Mesodermal cell (in vitro differentiated cells): ENCODE measurements around the gene DNAJC4.

ENCODE experiments used
- H3K27ac ChIP-seq: 2 replicates; pipeline ENCODE4 v1.7.0; 2013; ENCODE audit warnings: mild to moderate bottlenecking, low read depth, low read length, moderate library complexity; ENCODE audit not compliant: severe bottlenecking
- H3K36me3 ChIP-seq: 2 replicates; pipeline ENCODE4 v1.7.1; 2013; ENCODE audit warnings: mild to moderate bottlenecking, low read length, moderate library complexity; ENCODE audit not compliant: control insufficient read depth, insufficient read depth
- H3K4me1 ChIP-seq: one replicate; pipeline ENCODE4 v1.7.1; 2013; ENCODE audit warnings: mild to moderate bottlenecking, low read length; ENCODE audit not compliant: insufficient read depth, control insufficient read depth, poor library complexity, severe bottlenecking
- H3K4me3 ChIP-seq: 2 replicates; pipeline ENCODE4 v1.7.0; 2013; ENCODE audit warnings: low read length, control low read depth, mild to moderate bottlenecking; ENCODE audit not compliant: insufficient read depth, poor library complexity, severe bottlenecking; ENCODE audit errors: extremely low read depth
- H3K9me3 ChIP-seq: 2 replicates; pipeline ENCODE4 v1.7.1; 2013; ENCODE audit warnings: mild to moderate bottlenecking, low read length, moderate library complexity; ENCODE audit not compliant: control insufficient read depth
- WGBS, 2 experiments: methylation state at CpG; one replicate each; pipeline ENCODE4 v1.1.5; 2013; ENCODE audit warnings: missing lambda C conversion rate in 2 of 2; ENCODE audit not compliant: insufficient coverage in 2 of 2; 5-methylcytosine and 5-hydroxymethylcytosine counted together

Gene DNAJC4

DNA sequence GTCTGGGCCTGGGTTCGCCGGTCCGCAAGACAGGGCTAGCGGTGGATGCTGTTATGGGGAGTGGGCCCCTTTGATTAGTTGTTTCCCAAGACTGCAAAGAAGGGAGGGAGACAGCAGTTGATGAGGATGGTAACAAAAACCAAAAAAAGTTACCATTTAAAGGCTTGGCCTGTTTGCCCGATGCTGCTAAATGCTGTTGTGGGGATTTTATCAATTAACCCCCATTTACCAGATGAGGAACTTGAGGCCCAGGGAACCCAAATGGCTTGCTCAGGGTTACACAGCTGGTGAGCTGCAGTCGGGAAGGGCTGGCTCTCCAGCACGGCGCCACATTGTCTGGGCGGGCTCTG is 7.7 kb upstream of the DNAJC4 start:
- Histone ChIP-seq H3K36me3 (peaks cover 29% of the 10 kb centered on the region), H3K9me3 (no peaks in the 10 kb centered on the region), H3K4me3 (no peak overlapping the region)

GRCh38 chr11:64223001-64223651 is 7.2 kb upstream of the DNAJC4 start:
- no peak overlapping the region for H3K27ac ChIP-seq
- no peak overlapping the region for H3K4me3 ChIP-seq
- peaks cover 29% of the 10 kb centered on the region for H3K36me3 ChIP-seq
- 96 to 97% methylated on average over 22 to 23 of the region's 24 CpGs for WGBS, 2 experiments
- H3K4me1 ChIP-seq: peaks cover 11% of the 10 kb centered on the region
- no peaks in the 10 kb centered on the region for H3K9me3 ChIP-seq

More for the DNA sequence above, 7.7 kb upstream of the DNAJC4 start:
- 97 to 98% methylated on average over 8 of the region's 9 CpGs for WGBS, 2 experiments
- H3K4me1 ChIP-seq: peaks cover 11% of the 10 kb centered on the region
- H3K27ac ChIP-seq: no peak overlapping the region

GRCh38 chr11:64224151-64224890 is 6.0 kb upstream of the DNAJC4 start:
- no peak overlapping the region for H3K27ac ChIP-seq
- H3K4me3 ChIP-seq: no peak overlapping the region
- 93 to 96% methylated on average over 16 to 17 of the region's 17 CpGs for WGBS, 2 experiments
- H3K36me3 ChIP-seq: peaks cover 31% of the 10 kb centered on the region
- peaks cover 11% of the 10 kb centered on the region for H3K4me1 ChIP-seq
- no peaks in the 10 kb centered on the region for H3K9me3 ChIP-seq

- Histone ChIP-seq H3K27ac (peak overlapping the region; percentile 37), H3K4me3 (peak overlapping the region; percentile 60)
Observed at GRCh38 chr11:64224891-64225607, 5.3 kb upstream of the DNAJC4 start.

DNA sequence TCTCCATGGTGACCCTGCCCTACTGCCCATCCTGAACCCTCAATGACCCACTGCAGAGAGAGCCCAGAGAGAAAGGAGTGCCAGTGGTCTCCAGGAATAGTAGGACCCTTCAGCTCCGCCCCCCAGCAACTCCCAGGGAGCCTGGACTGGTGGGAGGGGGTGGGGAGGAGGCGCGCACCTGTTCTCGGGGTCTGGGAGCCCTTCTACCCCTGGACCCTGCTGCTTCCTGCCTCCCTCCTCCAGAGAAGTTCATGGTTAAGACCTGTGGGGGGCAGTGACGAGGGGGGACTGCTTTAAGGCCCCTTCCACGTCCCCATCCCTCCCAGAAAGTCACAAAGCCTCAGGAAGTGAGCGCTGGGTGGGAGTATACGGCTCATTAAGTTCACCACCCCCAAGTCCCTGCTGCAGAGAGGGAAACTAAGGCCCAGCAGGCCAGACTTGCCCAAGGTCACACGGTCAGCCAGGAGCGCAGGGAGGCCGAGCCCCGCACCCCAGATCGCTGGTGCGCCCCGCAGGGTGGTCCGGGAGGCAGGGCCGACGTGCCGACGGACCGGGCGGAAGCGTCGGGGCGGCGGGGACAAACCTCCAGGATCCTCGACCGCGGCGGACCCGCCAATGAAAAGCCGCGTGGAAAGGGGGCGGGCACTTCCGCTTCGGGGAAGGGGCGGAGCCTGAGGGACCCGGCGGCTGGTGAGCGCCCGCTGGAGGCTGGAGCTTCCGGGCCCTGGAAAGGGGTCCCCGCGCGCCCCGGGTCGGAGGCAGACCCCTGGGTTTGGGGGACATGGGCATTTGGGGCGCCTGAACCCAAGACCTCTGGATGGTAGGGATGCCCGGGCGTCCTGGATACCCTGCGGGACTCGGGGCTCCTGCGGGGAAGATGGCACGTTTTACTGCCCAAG is 4.5 kb upstream of the DNAJC4 start, which contains the start of the genes NUDT22 and TRPT1:
Gene NUDT22, plus strand, starts transcription at position 667 of the 899 bp plus-strand sequence. CDS start 379 bp downstream, outside the sequence.
Gene TRPT1, minus strand, starts transcription at position 579 of the 899 bp plus-strand sequence. Its CDS starts 326 bp downstream, at position 253.
- peaks cover 11% of the 10 kb centered on the region for H3K4me1 ChIP-seq
- 1% methylated on average over 46 to 47 of the region's 54 CpGs for WGBS, 2 experiments
- H3K9me3 ChIP-seq: no peaks in the 10 kb centered on the region
- H3K36me3 ChIP-seq: peaks cover 23% of the 10 kb centered on the region
- peak within 1 kb of the TSS; percentile 60 for H3K4me3 ChIP-seq
- peak within 1 kb of the TSS; percentile 37 for H3K27ac ChIP-seq

More at GRCh38 chr11:64224891-64225607, 5.3 kb upstream of the DNAJC4 start:
- 80 to 82% methylated on average over 17 to 19 of the region's 22 CpGs for WGBS, 2 experiments
- no peaks in the 10 kb centered on the region for H3K9me3 ChIP-seq
- peaks cover 30% of the 10 kb centered on the region for H3K36me3 ChIP-seq
- H3K4me1 ChIP-seq: peaks cover 11% of the 10 kb centered on the region

- no peak overlapping the region for H3K27ac ChIP-seq
- WGBS, 2 experiments: 36 to 38% methylated on average over 23 to 26 of the region's 26 CpGs
- H3K4me3 ChIP-seq: peak overlapping the region; percentile 60
Observed at GRCh38 chr11:64226507-64227051, 3.8 kb upstream of the DNAJC4 start.

DNA sequence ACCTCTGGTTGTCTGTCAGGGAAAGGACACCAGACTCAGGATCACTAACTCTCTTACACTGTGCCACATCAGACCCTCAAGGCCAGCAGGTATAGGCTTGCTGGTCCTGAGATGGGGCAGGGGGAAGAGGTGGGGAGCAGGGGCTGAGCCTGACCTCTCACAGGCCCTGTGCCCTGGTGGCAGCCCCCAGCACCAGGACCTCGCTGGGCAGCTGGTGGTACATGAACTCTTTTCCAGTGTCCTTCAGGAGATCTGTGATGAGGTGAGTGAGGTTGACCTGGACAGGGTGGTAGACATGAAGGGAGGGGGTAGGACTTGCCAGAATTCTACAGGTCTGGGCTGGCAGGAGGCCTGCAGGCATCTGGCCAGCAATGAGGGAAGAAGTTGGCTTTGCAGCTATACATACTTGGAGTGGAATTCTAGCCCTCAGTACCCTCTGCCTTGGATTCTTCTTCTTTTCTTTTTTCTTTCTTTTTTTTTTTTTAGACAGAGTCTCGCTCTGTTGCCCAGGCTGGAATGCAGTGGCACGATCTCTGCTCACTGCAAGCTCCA is 2.9 kb upstream of the DNAJC4 start:
- Histone ChIP-seq H3K9me3 (no peaks in the 10 kb centered on the region), H3K36me3 (peaks cover 18% of the 10 kb centered on the region), H3K4me3 (no peak overlapping the region), H3K4me1 (peaks cover 11% of the 10 kb centered on the region), H3K27ac (no peak overlapping the region)
- WGBS, 2 experiments: 88% methylated on average over 1 of the region's 3 CpGs; no CpG with 5 or more reads in 1 of the 2 experiments

More at GRCh38 chr11:64226507-64227051, 3.8 kb upstream of the DNAJC4 start:
- H3K36me3 ChIP-seq: peaks cover 18% of the 10 kb centered on the region
- peaks cover 11% of the 10 kb centered on the region for H3K4me1 ChIP-seq
- H3K9me3 ChIP-seq: no peaks in the 10 kb centered on the region

DNA sequence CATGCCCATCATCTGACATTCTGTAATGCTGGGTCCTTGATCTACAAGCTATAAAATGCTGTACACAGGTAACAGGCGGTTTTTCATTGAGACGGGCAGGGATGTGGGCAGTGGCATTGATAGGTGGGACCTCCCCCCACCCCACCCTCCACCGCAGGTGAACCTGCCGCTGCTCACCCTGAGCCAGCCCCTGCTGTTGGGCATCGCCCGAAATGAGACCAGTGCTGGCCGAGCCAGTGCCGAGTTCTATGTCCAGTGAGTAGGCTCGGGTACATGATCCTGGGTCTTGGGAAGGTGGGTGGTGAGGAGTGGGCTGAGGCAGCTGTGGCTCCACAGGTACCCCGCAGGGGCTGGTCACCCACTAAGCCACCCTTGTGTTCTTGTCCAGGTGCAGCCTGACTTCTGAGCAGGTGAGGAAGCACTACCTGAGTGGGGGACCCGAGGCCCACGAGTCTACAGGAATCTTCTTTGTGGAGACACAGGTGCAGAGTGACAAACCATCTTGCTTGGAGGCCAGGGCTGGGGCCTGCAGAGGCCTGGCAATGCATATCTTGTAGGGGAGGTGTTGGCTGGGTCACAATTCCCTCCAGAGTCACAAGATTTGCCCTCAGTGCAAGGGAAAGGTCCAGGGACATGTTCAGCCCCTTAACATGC is 1.1 kb upstream of the DNAJC4 start:
- H3K36me3 ChIP-seq: peaks cover 7% of the 10 kb centered on the region
- no peak overlapping the region for H3K4me3 ChIP-seq
- no peaks in the 10 kb centered on the region for H3K9me3 ChIP-seq
- WGBS, 2 experiments: 98% methylated on average over 9 to 10 of the region's 12 CpGs
- H3K27ac ChIP-seq: no peak overlapping the region
- peaks cover 11% of the 10 kb centered on the region for H3K4me1 ChIP-seq

DNA sequence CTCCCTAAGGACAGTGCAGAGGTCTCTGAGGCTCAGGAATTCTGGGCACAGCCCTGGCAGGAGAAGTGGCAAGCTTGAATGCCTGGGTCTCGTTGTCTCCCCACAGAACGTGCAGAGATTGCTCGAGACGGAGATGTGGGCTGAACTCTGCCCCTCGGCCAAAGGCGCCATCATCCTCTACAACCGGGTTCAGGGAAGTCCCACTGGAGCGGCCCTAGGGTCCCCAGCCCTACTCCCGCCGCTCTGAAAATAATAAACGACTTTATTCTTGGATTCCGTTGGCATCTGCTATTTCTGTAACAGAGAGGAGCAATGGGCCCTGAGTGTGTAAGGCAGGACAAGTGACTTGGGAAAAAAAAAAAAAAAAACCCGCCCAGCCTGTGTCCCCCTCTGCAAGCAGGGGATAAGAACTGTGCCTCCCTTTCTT is 591 bp upstream of the DNAJC4 start:
- WGBS, 2 experiments: 66 to 70% methylated on average over 13 of the region's 13 CpGs
- no peaks in the 10 kb centered on the region for H3K9me3 ChIP-seq
- H3K4me1 ChIP-seq: peaks cover 11% of the 10 kb centered on the region
- peak overlapping the region; percentile 54 for H3K4me3 ChIP-seq
- peak overlapping the region; percentile 17 for H3K27ac ChIP-seq
- peaks cover 2% of the 10 kb centered on the region for H3K36me3 ChIP-seq
